ENCODE results near the gene AP5Z1.

AP5Z1 gene

GRCh38 chr7:4808565-4808964, 33.1 kb downstream of the AP5Z1 start:
- TF ChIP-seq CTCF (IDR thresholded peaks at IDR 0.05; ENCODE audit: control insufficient read depth, extremely low read depth, insufficient read depth) = no peak
- H3K4me3 ChIP-seq (ENCODE audit: low read depth, low read length) = no peak overlapping the region
- no peak for DNase-seq (ENCODE audit: low read depth)

- TF ChIP-seq CTCF (IDR thresholded peaks at IDR 0.05; ENCODE audit: control insufficient read depth, extremely low read depth, insufficient read depth) = no peak
- no peak overlapping the region for H3K4me3 ChIP-seq (ENCODE audit: low read depth, low read length)
- no peak for DNase-seq (ENCODE audit: low read depth)
Observed at GRCh38 chr7:4809091-4809591, 33.7 kb downstream of the AP5Z1 start.

- H3K4me3 ChIP-seq (ENCODE audit: low read depth, low read length) = no peak overlapping the region
- DNase-seq (ENCODE audit: low read depth) = no peak
- TF ChIP-seq CTCF (IDR thresholded peaks at IDR 0.05; ENCODE audit: control insufficient read depth, extremely low read depth, insufficient read depth) = no peak
Observed at GRCh38 chr7:4809666-4810065, 34.2 kb downstream of the AP5Z1 start.

- DNase-seq (ENCODE audit: low read depth) = no peak
- no peak overlapping the region for H3K4me3 ChIP-seq (ENCODE audit: low read depth, low read length)
- TF ChIP-seq CTCF (IDR thresholded peaks at IDR 0.05; ENCODE audit: control insufficient read depth, extremely low read depth, insufficient read depth) = no peak
Observed at GRCh38 chr7:4814433-4814832, 39.0 kb downstream of the AP5Z1 start.

GRCh38 chr7:4815121-4815520, 39.7 kb downstream of the AP5Z1 start:
- no peak overlapping the region for H3K4me3 ChIP-seq (ENCODE audit: low read depth, low read length)
- DNase-seq (ENCODE audit: low read depth) = no peak
- no peak for TF ChIP-seq CTCF (IDR thresholded peaks at IDR 0.05; ENCODE audit: control insufficient read depth, extremely low read depth, insufficient read depth)

- DNase-seq (ENCODE audit: low read depth) = no peak
- no peak overlapping the region for H3K4me3 ChIP-seq (ENCODE audit: low read depth, low read length)
- TF ChIP-seq CTCF (IDR thresholded peaks at IDR 0.05; ENCODE audit: control insufficient read depth, extremely low read depth, insufficient read depth) = no peak
Observed at GRCh38 chr7:4815609-4816418, 40.4 kb downstream of the AP5Z1 start.
